HCT116 (cell line): Measurements from ENCODE around the gene LSP1. TPM values are rescaled to one million over a fixed set of nuclear protein-coding genes. Genes with fewer than 3 reads are reported as not detected.

Source experiments
- ATAC-seq: fragments of 200-7000 bp; cut with Tn5 transposase; 2 replicates; pipeline ENCODE4 v1.9.1; 2020; ENCODE audit warnings: mild to moderate bottlenecking, moderate library complexity
- BruUV-seq: library from RNA; stranded (reverse); fragments of 400-500 nt; replicated peaks from 2 replicates; lab custom pipeline; 2021; lab: Mats Ljungman, UMichigan
- CTCF ChIA-PET: fragments of 300-600 bp; sonication (Branson Sonifier 250); formaldehyde crosslinking; loops from one replicate; lab custom pipeline; 2021; ENCODE audit warnings: antibody characterized with exemption; lab: Charles Lee
- POLR2A ChIA-PET: fragments of 300-600, 350-600 bp; sonication (Branson Sonifier 250); formaldehyde crosslinking; loops from one replicate; lab custom pipeline; 2021; ENCODE audit warnings: antibody characterized with exemption; lab: Charles Lee
- RAD21 ChIA-PET, 2 experiments: fragments of 300-600 bp; sonication (Branson Sonifier 250); formaldehyde crosslinking; loops; one replicate each; lab custom pipeline; 2023; ENCODE audit warnings: low total read pairs in 2 of 2; ENCODE audit not compliant: uncharacterized antibody in 2 of 2, unreplicated experiment in 2 of 2, low non-redundant PET in 1 of 2; lab: Charles Lee
- DNase-seq: peaks from one replicate; pipeline ENCODE4 v3.0.0-alpha.2; 2010; ENCODE audit warnings: low read depth, low spot score
- H2AFZ ChIP-seq: fragments of 200-600 bp; shearing (Covaris generic), sonication (generic); 2 replicates; pipeline ENCODE4 v1.6.1; 2017; ENCODE audit warnings: low read depth, mixed run types, mixed read lengths, antibody characterized with exemption, low read length; ENCODE audit not compliant: poor library complexity, severe bottlenecking
- H3K27ac ChIP-seq: 2 replicates; pipeline ENCODE4 v1.5.1; 2012; ENCODE audit warnings: low read depth, low read length
- H3K27me3 ChIP-seq: fragments of 200-600 bp; sonication (generic); 2 replicates; pipeline ENCODE4 v1.6.1; 2016; ENCODE audit warnings: mixed run types, low read length, mixed read lengths; ENCODE audit not compliant: insufficient read depth
- H3K36me3 ChIP-seq, 2 experiments: fragments of 200-500 bp in 1 of 2; fragments of 200-600 bp in 1 of 2; sonication (Bioruptor generic) in 1 of 2; sonication (generic) in 1 of 2; 2 replicates each; pipeline versions ENCODE4 v1.5.1 to v1.6.1; 2014 to 2016; ENCODE audit warnings: low read length in 2 of 2, inconsistent platforms in 1 of 2, mixed read lengths in 1 of 2, mixed run types in 1 of 2; ENCODE audit not compliant: insufficient read depth in 2 of 2, control insufficient read depth in 1 of 2
- H3K4me1 ChIP-seq, 2 experiments: fragments of 200-600 bp in 1 of 2; sonication (generic) in 1 of 2; 2 replicates each; pipeline versions ENCODE4 v1.5.1 to v1.6.1; 2012 to 2017; ENCODE audit warnings: low read length in 2 of 2, inconsistent platforms in 1 of 2, mild to moderate bottlenecking in 1 of 2, mixed read lengths in 1 of 2, mixed run types in 1 of 2, moderate library complexity in 1 of 2; ENCODE audit not compliant: insufficient read depth in 2 of 2, control insufficient read depth in 1 of 2
- H3K4me2 ChIP-seq: fragments of 200-600 bp; sonication (generic); 2 replicates; pipeline ENCODE4 v1.6.1; 2017; ENCODE audit warnings: mixed run types, low read length, mixed read lengths
- H3K4me3 ChIP-seq, 2 experiments: fragments of 200-600 bp in 1 of 2; sonication (generic) in 1 of 2; replicated peaks in 1 of 2; 2 replicates each; pipeline ENCODE4 v1.5.1; 2011 to 2016; ENCODE audit warnings: low read length in 2 of 2, control low read depth in 1 of 2, low read depth in 1 of 2, mild to moderate bottlenecking in 1 of 2, mixed read lengths in 1 of 2, mixed run types in 1 of 2
- H3K79me2 ChIP-seq: fragments of 200-600 bp; sonication (generic); 2 replicates; pipeline ENCODE4 v1.6.1; 2017; ENCODE audit warnings: mild to moderate bottlenecking, mixed run types, low read length, moderate library complexity, mixed read lengths; ENCODE audit not compliant: insufficient read depth
- H3K9ac ChIP-seq: fragments of 200-600 bp; sonication (generic); 2 replicates; pipeline ENCODE4 v1.6.1; 2016; ENCODE audit warnings: low read length, mixed read lengths
- H3K9me2 ChIP-seq: fragments of 200-600 bp; sonication (generic), shearing (Covaris generic); 2 replicates; pipeline ENCODE4 v1.6.1; 2017; ENCODE audit warnings: mixed run types, mild to moderate bottlenecking, moderate library complexity; ENCODE audit not compliant: insufficient read depth
- H3K9me3 ChIP-seq, 2 experiments: fragments of 200-500 bp in 1 of 2; fragments of 200-600 bp in 1 of 2; sonication (Bioruptor generic) in 1 of 2; sonication (generic) in 1 of 2; 2 replicates each; pipeline ENCODE4 v1.6.1; 2014 to 2017; ENCODE audit warnings: low read length in 2 of 2, mixed read lengths in 2 of 2, inconsistent platforms in 1 of 2, low read depth in 1 of 2, mild to moderate bottlenecking in 1 of 2, mixed run types in 1 of 2, moderate library complexity in 1 of 2; ENCODE audit not compliant: control insufficient read depth in 1 of 2, insufficient read depth in 1 of 2
- H4K20me1 ChIP-seq: fragments of 200-600 bp; sonication (generic), shearing (Covaris generic); 2 replicates; pipeline ENCODE4 v1.6.1; 2017; ENCODE audit warnings: mixed run types, mild to moderate bottlenecking, moderate library complexity; ENCODE audit not compliant: insufficient read depth
- CTCF ChIP-seq, 3 experiments: fragments of 200-600 bp in 1 of 3; sonication (generic) in 1 of 3; IDR thresholded peaks in 2 of 3; conservative IDR thresholded peaks in 1 of 3; 2 replicates each; pipeline ENCODE4 v1.5.1; 2012 to 2017; ENCODE audit warnings: low read depth in 2 of 3, low read length in 2 of 3, antibody characterized with exemption in 1 of 3, borderline replicate concordance in 1 of 3, control low read depth in 1 of 3, mild to moderate bottlenecking in 1 of 3, mixed read lengths in 1 of 3, mixed run types in 1 of 3, moderate library complexity in 1 of 3; ENCODE audit not compliant: insufficient read depth in 1 of 3
- EZH2phosphoT487 ChIP-seq: fragments of 200-600 bp; IDR thresholded peaks from 2 replicates; pipeline ENCODE4 v1.6.1; 2018; ENCODE audit warnings: antibody characterized with exemption, borderline replicate concordance
- MAX ChIP-seq: IDR thresholded peaks from 2 replicates; pipeline ENCODE4 v1.6.1; 2012
- REST ChIP-seq: IDR thresholded peaks from 2 replicates; pipeline ENCODE4 v1.6.1; 2012; ENCODE audit warnings: low read depth
- SP1 ChIP-seq: IDR thresholded peaks from 2 replicates; pipeline ENCODE4 v1.6.1; 2012; ENCODE audit warnings: low read depth
- intact Hi-C: fragments of 100-400 bp; cut with micrococcal nuclease; formaldehyde crosslinking; loops from 2 replicates; pipeline ENCODE4 v1.10.0; 2022
- total RNA-seq: library from RNA; stranded (reverse); gene quantifications from one replicate; pipeline ENCODE4 v1.2.1, GENCODE V29; 2021; ENCODE audit not compliant: unreplicated experiment

The LSP1 gene
- total RNA-seq, 1 experiment from 2014 or later = 1.3 TPM

- no peak overlapping the region for H3K9ac ChIP-seq
- intact Hi-C loops = loop anchor here (1.0 kb wide), 1 partner anchor 314 kb away; no protein-coding TSS in a partner anchor
- RAD21 ChIA-PET = no interaction called here
- no peak overlapping the region for H3K27ac ChIP-seq
- H3K27me3 ChIP-seq = no peaks in the 10 kb centered on the region
- no peak overlapping the region for H3K4me3 ChIP-seq
- CTCF ChIA-PET = interaction anchor here (1.4 to 5.0 kb wide), 3 partner anchors 143 to 314 kb away, joined by 5 to 65 read pairs (median 6); no protein-coding TSS in a partner anchor
- H3K9me3 ChIP-seq = no peaks in the 10 kb centered on the region
- POLR2A ChIA-PET = no interaction called here
- H3K9me2 ChIP-seq = no peaks in the 10 kb centered on the region
- H4K20me1 ChIP-seq = no peaks in the 10 kb centered on the region
- no peaks in the 10 kb centered on the region for H3K79me2 ChIP-seq
- no peak overlapping the region for H2AFZ ChIP-seq
- no TSS peak for BruUV-seq
- TF ChIP-seq CTCF (IDR thresholded peaks at IDR 0.05 in 2 of 3, conservative IDR thresholded peaks at IDR 0.05 in 1 of 3; ENCODE audit: borderline replicate concordance in 1 of 3, insufficient read depth in 1 of 3, low read depth in 2 of 3, low read length in 2 of 3) (peak in 2 of 3 experiments; percentile 80 to 89; a peak in 4 of 6 replicates), EZH2phosphoT487 (no peak)
- H3K4me1 ChIP-seq = peaks cover 26 to 31% of the 10 kb centered on the region in 2 experiments
- ATAC-seq = peak; percentile 60
- H3K4me2 ChIP-seq = no peak overlapping the region
- no peak for DNase-seq
- H3K36me3 ChIP-seq = no peaks in the 10 kb centered on the region
Observed at GRCh38 chr11:1837171-1838076, 15.5 kb upstream of the LSP1 start.

GRCh38 chr11:1838077-1838425 is 14.8 kb upstream of the LSP1 start:
- H3K4me1 ChIP-seq = peaks cover 23 to 25% of the 10 kb centered on the region in 2 experiments
- BruUV-seq = no TSS peak
- H2AFZ ChIP-seq = no peak overlapping the region
- DNase-seq (no peak), ATAC-seq (no peak)
- no peaks in the 10 kb centered on the region for H3K36me3 ChIP-seq
- POLR2A ChIA-PET = no interaction called here
- H4K20me1 ChIP-seq = no peaks in the 10 kb centered on the region
- H3K9me2 ChIP-seq = no peaks in the 10 kb centered on the region
- no peaks in the 10 kb centered on the region for H3K9me3 ChIP-seq
- RAD21 ChIA-PET = no interaction called here
- no peak overlapping the region for H3K4me2 ChIP-seq
- H3K4me3 ChIP-seq = no peak overlapping the region
- no peak overlapping the region for H3K27ac ChIP-seq
- intact Hi-C loops = no loop called here
- H3K27me3 ChIP-seq = no peaks in the 10 kb centered on the region
- TF ChIP-seq CTCF (IDR thresholded peaks at IDR 0.05 in 2 of 3, conservative IDR thresholded peaks at IDR 0.05 in 1 of 3; ENCODE audit: borderline replicate concordance in 1 of 3, insufficient read depth in 1 of 3, low read depth in 2 of 3, low read length in 2 of 3) = 0 out of 6 replicates have a peak, but pooled peaks of 1 of the 3 experiments have one; percentile 3
- no peak for TF ChIP-seq MAX
- no peak for TF ChIP-seq REST
- TF ChIP-seq SP1 = no peak
- TF ChIP-seq, all 23 proteins: peak for 1
- CTCF ChIA-PET = interaction anchor here (1.4 to 1.5 kb wide), 2 partner anchors 44 to 313 kb away, joined by 4 to 8 read pairs; no protein-coding TSS in a partner anchor
- no peak overlapping the region for H3K9ac ChIP-seq
- no peaks in the 10 kb centered on the region for H3K79me2 ChIP-seq
